Measurements from ENCODE around the gene QSOX2.

- TF ChIP-seq CTCF (conservative IDR thresholded peaks at IDR 0.05) = no peak
- TF ChIP-seq EZH2 (IDR thresholded peaks at IDR 0.05; ENCODE audit: low read depth) = no peak
Measured at GRCh38 chr9:136187683-136188586, 57.7 kb downstream of the QSOX2 start.
